GM12878 (cell line): Measurements from ENCODE around the gene FAM120A. TPM values are rescaled to one million over a fixed set of nuclear protein-coding genes. Genes with fewer than 3 reads are reported as not detected.

Experiments used
- ATAC-seq: fragments of 200-7000 bp; cut with Tn5 transposase; 3 replicates; pipeline ENCODE4 v1.9.1; 2020; ENCODE audit warnings: mild to moderate bottlenecking, moderate library complexity
- BruUV-seq: library from RNA; stranded (reverse); fragments of 400-500 nt; replicated peaks from 2 replicates; lab custom pipeline; 2021; lab: Mats Ljungman, UMichigan
- CTCF ChIA-PET: fragments of 300-600 bp; sonication (Branson Sonifier 250); formaldehyde crosslinking; extraction: SDS; loops from one replicate; lab custom pipeline; 2021; ENCODE audit warnings: inconsistent platforms; lab: Yijun Ruan, JAX
- POLR2A ChIA-PET: fragments of 350-600 bp; formaldehyde crosslinking; extraction: SDS; loops from one replicate; lab custom pipeline; 2021; ENCODE audit warnings: inconsistent platforms; lab: Charles Lee
- RAD21 ChIA-PET: fragments of 300-600 bp; sonication (Branson Sonifier 250); formaldehyde crosslinking; loops from one replicate; lab custom pipeline; 2023; ENCODE audit warnings: antibody characterized with exemption; ENCODE audit not compliant: unreplicated experiment; lab: Charles Lee
- SMC1A ChIA-PET: fragments of 300-600 bp; sonication (Branson Sonifier 250); formaldehyde crosslinking; loops from one replicate; lab custom pipeline; 2023; ENCODE audit not compliant: unreplicated experiment, uncharacterized antibody; lab: Charles Lee
- DNase-seq: peaks from one replicate; pipeline ENCODE4 v3.0.0-alpha.2; 2011; ENCODE audit warnings: low read depth, low spot score
- FAIRE-seq: peaks from 3 replicates; lab custom pipeline; 2011; peaks lifted over from hg19 to GRCh38; lab: Jason Lieb, UNC
- H2AFZ ChIP-seq: 2 replicates; pipeline ENCODE4 v1.6.0; 2011; ENCODE audit warnings: low read depth, low read length, control low read depth; ENCODE audit not compliant: control insufficient read depth
- H3K27ac ChIP-seq: 2 replicates; pipeline ENCODE4 v1.5.1; 2011; ENCODE audit warnings: control low read depth; ENCODE audit not compliant: control insufficient read depth, insufficient read depth
- H3K27me3 ChIP-seq, 2 experiments: replicated peaks in 1 of 2; 2 replicates each; pipeline versions ENCODE4 v1.6.0 to v1.6.1; 2011; ENCODE audit warnings: low read length in 1 of 2; ENCODE audit not compliant: control insufficient read depth in 2 of 2, insufficient read depth in 2 of 2
- H3K36me3 ChIP-seq, 2 experiments: 2 replicates each; pipeline ENCODE4 v1.5.1; 2011; ENCODE audit warnings: low read length in 1 of 2; ENCODE audit not compliant: control insufficient read depth in 2 of 2, insufficient read depth in 2 of 2
- H3K4me1 ChIP-seq: 2 replicates; pipeline ENCODE4 v1.6.1; 2011; ENCODE audit warnings: mild to moderate bottlenecking, low read length, moderate library complexity, mixed read lengths; ENCODE audit not compliant: control insufficient read depth, insufficient read depth
- H3K4me2 ChIP-seq: 2 replicates; pipeline ENCODE4 v1.6.0; 2011; ENCODE audit warnings: control low read depth; ENCODE audit not compliant: control insufficient read depth, insufficient read depth
- H3K4me3 ChIP-seq: fragments of 200-600 bp; sonication (generic); 2 replicates; pipeline ENCODE4 v1.5.1; 2016
- H3K79me2 ChIP-seq: 2 replicates; pipeline ENCODE4 v1.6.0; 2011; ENCODE audit warnings: low read length; ENCODE audit not compliant: control insufficient read depth, insufficient read depth
- H3K9ac ChIP-seq: 2 replicates; pipeline ENCODE4 v1.8.0; 2011; ENCODE audit warnings: low read length, control low read depth, mixed read lengths; ENCODE audit not compliant: control insufficient read depth, insufficient read depth
- H3K9me3 ChIP-seq: replicated peaks from 3 replicates; pipeline ENCODE4 v1.5.1; 2011; ENCODE audit warnings: mild to moderate bottlenecking, low read length; ENCODE audit not compliant: control insufficient read depth, insufficient read depth
- H4K20me1 ChIP-seq: 2 replicates; pipeline ENCODE4 v1.6.0; 2011; ENCODE audit not compliant: control insufficient read depth, insufficient read depth
- BCL3 ChIP-seq: IDR thresholded peaks from 2 replicates; pipeline ENCODE4 v1.6.1; 2011; ENCODE audit warnings: borderline replicate concordance, low read depth, mild to moderate bottlenecking, moderate library complexity, low read length; ENCODE audit not compliant: insufficient read depth, poor library complexity, severe bottlenecking
- CBFB ChIP-seq: IDR thresholded peaks from 2 replicates; pipeline ENCODE4 v1.6.1; 2016; ENCODE audit warnings: antibody characterized with exemption, low read depth
- IRF5 ChIP-seq: fragments of 450-650 bp; IDR thresholded peaks from 2 replicates; pipeline ENCODE4 v1.6.1; 2017; ENCODE audit warnings: borderline replicate concordance
- MLLT1 ChIP-seq: fragments of 450-650 bp; IDR thresholded peaks from 2 replicates; pipeline ENCODE4 v1.6.1; 2016; ENCODE audit warnings: mild to moderate bottlenecking
- RBBP5 ChIP-seq: fragments of 200-600 bp; sonication (generic); conservative IDR thresholded peaks from 2 replicates; pipeline ENCODE4 v1.6.1; 2016
- ZNF217 ChIP-seq: fragments of 450-650 bp; IDR thresholded peaks from 2 replicates; pipeline ENCODE4 v1.6.1; 2017; ENCODE audit warnings: antibody characterized with exemption, mild to moderate bottlenecking
- WGBS: methylation state at CpG from one replicate; pipeline ENCODE4 v1.1.6; 2016; ENCODE audit warnings: low lambda C conversion rate; ENCODE audit not compliant: insufficient replicate concordance, insufficient coverage; ENCODE audit errors: missing lambda C conversion rate; 5-methylcytosine and 5-hydroxymethylcytosine counted together
- in situ Hi-C: fragments of 300-500 bp; cut with MboI; formaldehyde crosslinking; loops from 9 replicates; pipeline ENCODE4 v1.14.3; 2018; ENCODE audit warnings: mixed read lengths
- intact Hi-C: fragments of 100-400 bp; cut with micrococcal nuclease; formaldehyde crosslinking; loops from one replicate; pipeline ENCODE4 v1.14.2; 2022; ENCODE audit not compliant: unreplicated experiment
- polyA plus RNA-seq, 11 experiments: library from polyadenylated mRNA; depleted of rRNA in 4 of 11; unstranded in 6 of 11; stranded (reverse) in 5 of 11; fragments of >200 nt; fragmentation: Nextera tagmentation in 4 of 11; fragmentation: Illumina TruSeq in 1 of 11; extraction: Ambion mirVana in 4 of 11; extraction: Trizol in 1 of 11; gene quantifications; 1 replicate in 1 of 11; 2 replicates in 10 of 11; pipeline versions ENCODE4 v1.2.1 to v1.2.3, GENCODE V29; 2011 to 2016; ENCODE audit warnings: inconsistent platforms in 2 of 11, missing spikeins in 2 of 11, low read depth in 1 of 11
- total RNA-seq, 4 experiments: library from RNA; depleted of rRNA in 3 of 4; stranded (reverse); fragments of >200 nt in 3 of 4; fragmentation: Illumina TruSeq in 1 of 4; extraction: Trizol in 1 of 4; gene quantifications; 2 replicates each; pipeline versions ENCODE4 v1.2.1 to v1.2.3, GENCODE V29; 2013 to 2021

The FAM120A gene
- total and polyA plus RNA-seq, 10 of the 15 experiments (the other 5 are each of a cell fraction or from before 2014, with no cell fraction given): 13.1 to 89.6 (median 52.5) TPM

- ChIA-PET CTCF (no interaction called here), RAD21 (no interaction called here), POLR2A (no interaction called here), SMC1A (no interaction called here)
- FAIRE-seq: no peak
- peaks cover 8% of the 10 kb centered on the region in 2 experiments; a peak in 3 of 4 replicates for H3K36me3 ChIP-seq
- in situ Hi-C loops: no loop called here
- no peaks in the 10 kb centered on the region for H3K27me3 ChIP-seq
- ATAC-seq: no peak
- no peak overlapping the region for H3K4me2 ChIP-seq
- BruUV-seq: no TSS peak
- no peak overlapping the region for H3K27ac ChIP-seq
- H3K9me3 ChIP-seq: no peaks in the 10 kb centered on the region
- peaks cover 36% of the 10 kb centered on the region for H3K79me2 ChIP-seq
- no peak overlapping the region for H3K4me3 ChIP-seq
- no peak for DNase-seq
- no peaks in the 10 kb centered on the region; the same call in 1 of the 2 replicates for H4K20me1 ChIP-seq
- no peak overlapping the region for H2AFZ ChIP-seq
- intact Hi-C loops: no loop called here
- TF ChIP-seq ZNF217 (no peak), CBFB (no peak), IRF5 (no peak), MLLT1 (no peak), RBBP5 (no peak), BCL3 (no peak)
- H3K9ac ChIP-seq: no peak overlapping the region
- WGBS: 64% methylated on average over 2 of the region's 2 CpGs
- H3K4me1 ChIP-seq: peaks cover 14% of the 10 kb centered on the region
These were observed 56.7 kb downstream of the FAM120A start for GRCh38 chr9:93508207-93508606.
